DOHH2 (cell line): ENCODE results near the gene CLDND1.

Experiments used
- H3F3A ChIP-seq: fragments of 200-600 bp; sonication (generic), shearing (Covaris generic); 2 replicates; pipeline ENCODE4 v1.6.0; 2016; ENCODE audit warnings: antibody characterized with exemption, mild to moderate bottlenecking; ENCODE audit not compliant: control insufficient read depth, insufficient read depth
- H3K27ac ChIP-seq: fragments of 200-600 bp; sonication (generic); 2 replicates; pipeline ENCODE4 v1.5.1; 2014; ENCODE audit warnings: low read depth, mild to moderate bottlenecking, low read length, moderate library complexity
- H3K27me3 ChIP-seq: fragments of 200-600 bp; sonication (generic); 2 replicates; pipeline ENCODE4 v1.6.1; 2014; ENCODE audit warnings: mild to moderate bottlenecking, low read length, mixed read lengths; ENCODE audit not compliant: control insufficient read depth
- H3K36me3 ChIP-seq: fragments of 200-600 bp; sonication (generic); 2 replicates; pipeline ENCODE4 v1.6.1; 2014; ENCODE audit warnings: mild to moderate bottlenecking, low read length, moderate library complexity, mixed read lengths; ENCODE audit not compliant: control insufficient read depth
- H3K4me1 ChIP-seq: fragments of 200-600 bp; sonication (generic); 2 replicates; pipeline ENCODE4 v1.6.1; 2014; ENCODE audit warnings: mild to moderate bottlenecking, low read length, mixed read lengths; ENCODE audit not compliant: control insufficient read depth
- H3K4me2 ChIP-seq: fragments of 200-600 bp; sonication (generic); 2 replicates; pipeline ENCODE4 v1.6.0; 2014; ENCODE audit warnings: mild to moderate bottlenecking, low read length, moderate library complexity
- H3K4me3 ChIP-seq: fragments of 200-600 bp; sonication (generic); 2 replicates; pipeline ENCODE4 v1.5.1; 2014; ENCODE audit warnings: mild to moderate bottlenecking, low read length, mixed read lengths
- H3K79me2 ChIP-seq: fragments of 200-600 bp; sonication (generic); 2 replicates; pipeline ENCODE4 v1.6.1; 2014; ENCODE audit warnings: mild to moderate bottlenecking, low read length, mixed read lengths; ENCODE audit not compliant: control insufficient read depth
- H3K9me2 ChIP-seq: fragments of 200-600 bp; sonication (generic); replicated peaks from 2 replicates; pipeline ENCODE4 v1.6.1; 2014; ENCODE audit warnings: mild to moderate bottlenecking, low read length, mixed read lengths; ENCODE audit not compliant: control insufficient read depth
- H3K9me3 ChIP-seq: fragments of 200-600 bp; sonication (generic); 2 replicates; pipeline ENCODE4 v1.6.1; 2014; ENCODE audit warnings: antibody characterized with exemption, low read length, mixed read lengths; ENCODE audit not compliant: control insufficient read depth, insufficient read depth
- H4K20me1 ChIP-seq: fragments of 200-600 bp; sonication (generic); 2 replicates; pipeline ENCODE4 v1.6.0; 2014; ENCODE audit warnings: low read depth, mild to moderate bottlenecking, antibody characterized with exemption, low read length, moderate library complexity; ENCODE audit not compliant: control insufficient read depth, insufficient read depth
- CTCF ChIP-seq: fragments of 200-600 bp; sonication (generic); IDR thresholded peaks from one replicate; pipeline ENCODE4 v1.5.1; 2014; ENCODE audit warnings: antibody characterized with exemption, mild to moderate bottlenecking, low read depth, low read length; ENCODE audit not compliant: poor library complexity, severe bottlenecking
- EZH2phosphoT487 ChIP-seq: fragments of 200-600 bp; sonication (generic); IDR thresholded peaks from 2 replicates; pipeline ENCODE4 v1.6.1; 2017; ENCODE audit warnings: borderline replicate concordance, mild to moderate bottlenecking, antibody characterized with exemption, low read length, moderate library complexity, mixed read lengths

The CLDND1 gene

GRCh38 chr3:98497381-98497780 is 25.3 kb downstream of the CLDND1 start, which contains the start of gene OR5K2:
OR5K2 (plus strand) TSS chr3:98497681; CDS start chr3:98497681, 0 bp downstream.
- no peak for TF ChIP-seq EZH2phosphoT487
- no peak for TF ChIP-seq CTCF
- Histone ChIP-seq H3K27me3 (peaks cover 3% of the 10 kb centered on the region; the same call in 1 of the 2 replicates), H3K27ac (no peak within 1 kb of the TSS)

GRCh38 chr3:98483626-98484025 is 39.1 kb downstream of the CLDND1 start:
- no peaks in the 10 kb centered on the region for H3K27me3 ChIP-seq
- H3F3A ChIP-seq = no peaks in the 10 kb centered on the region
- no peak overlapping the region for H3K27ac ChIP-seq
- no peaks in the 10 kb centered on the region for H3K9me3 ChIP-seq
- no peaks in the 10 kb centered on the region for H3K4me1 ChIP-seq
- no peaks in the 10 kb centered on the region for H3K36me3 ChIP-seq
- H4K20me1 ChIP-seq = no peaks in the 10 kb centered on the region
- TF ChIP-seq CTCF (no peak), EZH2phosphoT487 (no peak)
- H3K4me2 ChIP-seq = no peak overlapping the region
- no peak overlapping the region for H3K4me3 ChIP-seq
- H3K79me2 ChIP-seq = no peaks in the 10 kb centered on the region
- no peaks in the 10 kb centered on the region for H3K9me2 ChIP-seq

More at GRCh38 chr3:98497381-98497780, 25.3 kb downstream of the CLDND1 start, which contains the start of gene OR5K2:
- Histone ChIP-seq H3F3A (no peaks in the 10 kb centered on the region), H3K36me3 (no peaks in the 10 kb centered on the region), H3K4me2 (no peak within 1 kb of the TSS), H3K4me3 (no peak within 1 kb of the TSS), H3K79me2 (no peaks in the 10 kb centered on the region), H3K4me1 (no peaks in the 10 kb centered on the region), H3K9me3 (no peaks in the 10 kb centered on the region), H3K9me2 (no peaks in the 10 kb centered on the region), H4K20me1 (no peaks in the 10 kb centered on the region)

- no peaks in the 10 kb centered on the region for H3F3A ChIP-seq
- no peaks in the 10 kb centered on the region for H3K9me3 ChIP-seq
- H3K4me3 ChIP-seq = no peak overlapping the region
- TF ChIP-seq CTCF (no peak), EZH2phosphoT487 (no peak)
- H4K20me1 ChIP-seq = no peaks in the 10 kb centered on the region
- no peaks in the 10 kb centered on the region for H3K27me3 ChIP-seq
- no peak overlapping the region for H3K4me2 ChIP-seq
- no peaks in the 10 kb centered on the region for H3K79me2 ChIP-seq
- H3K27ac ChIP-seq = no peak overlapping the region
- H3K36me3 ChIP-seq = no peaks in the 10 kb centered on the region
- no peaks in the 10 kb centered on the region for H3K9me2 ChIP-seq
- H3K4me1 ChIP-seq = no peaks in the 10 kb centered on the region
Measured at GRCh38 chr3:98482717-98483482, 39.8 kb downstream of the CLDND1 start.
